H9 (cell line): ENCODE data around the gene ZNF296. TPM values are rescaled to one million over a fixed set of nuclear protein-coding genes. Genes with fewer than 3 reads are reported as not detected.

ENCODE experiments used
- DNase-seq: peaks from one replicate; pipeline ENCODE4 v3.0.0-alpha.2; 2017
- H2AFZ ChIP-seq: one replicate; pipeline ENCODE4 v1.6.1; 2013; ENCODE audit warnings: mild to moderate bottlenecking, low read length, control low read depth, moderate library complexity
- H2AK5ac ChIP-seq: 2 replicates; pipeline ENCODE4 v1.6.1; 2013; ENCODE audit warnings: low read length, control low read depth, mixed read lengths; ENCODE audit not compliant: insufficient read length
- H2BK120ac ChIP-seq: one replicate; pipeline ENCODE4 v1.6.1; 2013; ENCODE audit warnings: low read depth, mild to moderate bottlenecking, low read length, control low read depth, inconsistent platforms; ENCODE audit not compliant: poor library complexity, severe bottlenecking
- H2BK12ac ChIP-seq: 2 replicates; pipeline ENCODE4 v1.6.1; 2013; ENCODE audit warnings: low read length, control low read depth, mixed read lengths, low read depth; ENCODE audit not compliant: insufficient read length
- H2BK15ac ChIP-seq: 2 replicates; pipeline ENCODE4 v1.6.1; 2013; ENCODE audit warnings: low read depth, low read length, control low read depth
- H2BK20ac ChIP-seq: one replicate; pipeline ENCODE4 v1.6.1; 2013; ENCODE audit warnings: low read depth, mild to moderate bottlenecking, low read length, control low read depth, inconsistent platforms; ENCODE audit not compliant: poor library complexity, severe bottlenecking
- H2BK5ac ChIP-seq: 2 replicates; pipeline ENCODE4 v1.6.1; 2013; ENCODE audit warnings: low read length, control low read depth, mixed read lengths; ENCODE audit not compliant: insufficient read length
- H3K14ac ChIP-seq: 2 replicates; pipeline ENCODE4 v1.6.1; 2013; ENCODE audit warnings: low read length, control low read depth; ENCODE audit not compliant: insufficient read depth
- H3K18ac ChIP-seq: 2 replicates; pipeline ENCODE4 v1.6.1; 2013; ENCODE audit warnings: low read depth, mild to moderate bottlenecking, mixed read lengths, low read length, control low read depth; ENCODE audit not compliant: insufficient read length
- H3K23ac ChIP-seq: 2 replicates; pipeline ENCODE4 v1.6.1; 2013; ENCODE audit warnings: low read length, control low read depth, mixed read lengths, low read depth; ENCODE audit not compliant: insufficient read length
- H3K23me2 ChIP-seq: 2 replicates; pipeline ENCODE4 v1.6.1; 2013; ENCODE audit warnings: low read depth, mild to moderate bottlenecking, mixed read lengths, low read length, control low read depth; ENCODE audit not compliant: insufficient read length, poor library complexity, severe bottlenecking
- H3K27ac ChIP-seq: 2 replicates; pipeline ENCODE4 v1.5.1; 2013; ENCODE audit warnings: low read length, control low read depth, mixed read lengths, low read depth; ENCODE audit not compliant: insufficient read length
- H3K27me3 ChIP-seq: 2 replicates; pipeline ENCODE4 v1.6.1; 2013; ENCODE audit warnings: low read length, control low read depth, inconsistent platforms; ENCODE audit not compliant: insufficient read depth
- H3K4ac ChIP-seq: 2 replicates; pipeline ENCODE4 v1.6.1; 2013; ENCODE audit warnings: low read depth, mild to moderate bottlenecking, control low read depth, inconsistent platforms, low read length, moderate library complexity
- H3K4me1 ChIP-seq: 2 replicates; pipeline ENCODE4 v1.6.1; 2013; ENCODE audit warnings: low read length, control low read depth, inconsistent platforms; ENCODE audit not compliant: insufficient read depth
- H3K4me2 ChIP-seq: 2 replicates; pipeline ENCODE4 v1.6.1; 2013; ENCODE audit warnings: low read length, control low read depth, mixed read lengths; ENCODE audit not compliant: insufficient read length, insufficient read depth
- H3K56ac ChIP-seq: 2 replicates; pipeline ENCODE4 v1.6.1; 2013; ENCODE audit warnings: low read depth, mild to moderate bottlenecking, mixed read lengths, low read length, control low read depth; ENCODE audit not compliant: insufficient read length
- H3K79me1 ChIP-seq: 2 replicates; pipeline ENCODE4 v1.6.1; 2013; ENCODE audit warnings: low read depth, mild to moderate bottlenecking, moderate library complexity, low read length, control low read depth, inconsistent platforms; ENCODE audit not compliant: insufficient read depth, poor library complexity, severe bottlenecking
- H3K79me2 ChIP-seq: 2 replicates; pipeline ENCODE4 v1.6.1; 2013; ENCODE audit warnings: low read length, control low read depth, inconsistent platforms; ENCODE audit not compliant: insufficient read depth
- H3K9ac ChIP-seq: 2 replicates; pipeline ENCODE4 v1.6.1; 2013; ENCODE audit warnings: low read length, control low read depth, mixed read lengths; ENCODE audit not compliant: insufficient read length; ENCODE audit errors: extremely low read depth
- H3K9me3 ChIP-seq: one replicate; pipeline ENCODE4 v1.6.1; 2013; ENCODE audit warnings: low read depth, low read length, inconsistent platforms; ENCODE audit not compliant: control insufficient read depth
- H3T11ph ChIP-seq: one replicate; pipeline ENCODE4 v1.6.1; 2013; ENCODE audit warnings: mild to moderate bottlenecking, low read length, control low read depth, inconsistent platforms
- H4K20me1 ChIP-seq: one replicate; pipeline ENCODE4 v1.6.1; 2013; ENCODE audit not compliant: control insufficient read depth, insufficient read length, insufficient read depth
- H4K5ac ChIP-seq: 2 replicates; pipeline ENCODE4 v1.6.1; 2013; ENCODE audit warnings: low read depth, mild to moderate bottlenecking, mixed read lengths, low read length, control low read depth; ENCODE audit not compliant: insufficient read length
- H4K8ac ChIP-seq: replicated peaks from 2 replicates; pipeline ENCODE4 v1.6.1; 2013; ENCODE audit warnings: low read length, control low read depth, mixed read lengths, low read depth; ENCODE audit not compliant: insufficient read length
- H4K91ac ChIP-seq: 2 replicates; pipeline ENCODE4 v1.6.1; 2013; ENCODE audit warnings: low read depth, mild to moderate bottlenecking, moderate library complexity, mixed read lengths, low read length, control low read depth; ENCODE audit not compliant: insufficient read length
- H3K27ac Mint-ChIP-seq, 3 experiments: 2 replicates in 2 of 3; 3 replicates in 1 of 3; pipeline ENCODE4 v1.8.0; 2020 to 2021; ENCODE audit warnings: mixed read lengths in 3 of 3, mild to moderate bottlenecking in 1 of 3, moderate library complexity in 1 of 3
- H3K27me3 Mint-ChIP-seq: 2 replicates; pipeline ENCODE4 v1.8.0; 2021; ENCODE audit warnings: low read depth, mild to moderate bottlenecking, moderate library complexity, mixed read lengths
- H3K36me3 Mint-ChIP-seq, 3 experiments: 2 replicates in 2 of 3; 3 replicates in 1 of 3; pipeline ENCODE4 v1.8.0; 2020 to 2021; ENCODE audit warnings: low read depth in 3 of 3, mixed read lengths in 3 of 3; ENCODE audit not compliant: insufficient read depth in 1 of 3
- H3K4me1 Mint-ChIP-seq, 2 experiments: 2 replicates each; pipeline ENCODE4 v1.8.0; 2020; ENCODE audit warnings: mixed read lengths in 2 of 2
- H3K4me3 Mint-ChIP-seq, 2 experiments: 2 replicates in 1 of 2; 3 replicates in 1 of 2; pipeline ENCODE4 v1.8.0; 2020 to 2021; ENCODE audit warnings: mild to moderate bottlenecking in 2 of 2, mixed read lengths in 2 of 2, moderate library complexity in 1 of 2
- H3K9me3 Mint-ChIP-seq, 2 experiments: 2 replicates in 1 of 2; 3 replicates in 1 of 2; pipeline ENCODE4 v1.8.0; 2020; ENCODE audit warnings: mild to moderate bottlenecking in 2 of 2, mixed read lengths in 2 of 2, moderate library complexity in 1 of 2
- CTCF ChIP-seq: fragments of 200-600 bp; sonication (generic); conservative IDR thresholded peaks from 3 replicates; pipeline ENCODE4 v1.8.0; 2021; ENCODE audit warnings: antibody characterized with exemption, mild to moderate bottlenecking
- WGBS: extraction: QIAGEN DNeasy Blood & Tissue Kit; methylation state at CpG from one replicate; pipeline ENCODE4 v1.1.7; 2013; ENCODE audit warnings: missing lambda C conversion rate, low lambda C conversion rate, mixed read lengths; ENCODE audit not compliant: insufficient read length; ENCODE audit errors: extremely low coverage; 5-methylcytosine and 5-hydroxymethylcytosine counted together
- total RNA-seq: library from RNA; stranded (reverse); gene quantifications from 2 replicates; pipeline ENCODE4 v1.2.1, GENCODE V29; 2021

Gene ZNF296
- total RNA-seq, 1 experiment from 2014 or later, result 14.8 TPM

GRCh38 chr19:45049073-45049736 lies 27.1 kb downstream of the ZNF296 start:
- no CpG with 5 or more reads among the region's 8 CpGs for WGBS
- Histone ChIP-seq H4K5ac (no peak overlapping the region), H2BK15ac (no peak overlapping the region), H3K23me2 (no peaks in the 10 kb centered on the region), H3K27ac (no peak overlapping the region), H3K27me3 (no peaks in the 10 kb centered on the region), H2BK120ac (no peak overlapping the region), H4K8ac (no peak overlapping the region), H3K9ac (no peak overlapping the region), H3K4ac (no peak overlapping the region), H3K14ac (no peak overlapping the region), H2BK20ac (no peak overlapping the region), H3K79me1 (no peaks in the 10 kb centered on the region), H3K4me2 (no peak overlapping the region), H3T11ph (no peak overlapping the region), H3K9me3 (no peaks in the 10 kb centered on the region), H3K23ac (no peak overlapping the region), H4K20me1 (no peaks in the 10 kb centered on the region), H2BK12ac (no peak overlapping the region), H3K4me1 (no peaks in the 10 kb centered on the region), H2BK5ac (no peak overlapping the region), H4K91ac (no peak overlapping the region), H3K18ac (no peak overlapping the region), H2AFZ (no peak overlapping the region), H2AK5ac (no peak overlapping the region), H3K79me2 (peaks cover 5% of the 10 kb centered on the region; the same call in 1 of the 2 replicates), H3K56ac (no peak overlapping the region)
- Mint-ChIP-seq H3K27ac (peak overlapping the region; percentile 52 to 94 (median 73); a peak in 5 of 7 replicates), H3K27me3 (no peaks in the 10 kb centered on the region), H3K4me3 (no peak overlapping the region; a peak in 1 of 5 replicates), H3K4me1 (no peaks in the 10 kb centered on the region; a peak in 2 of 4 replicates), H3K9me3 (no peaks in the 10 kb centered on the region; a peak in 1 of 5 replicates), H3K36me3 (peaks cover 20 to 53% (median 50%) of the 10 kb centered on the region in 3 experiments; a peak in 6 of 7 replicates)
- no peak for DNase-seq
- TF ChIP-seq CTCF, result no peak
